NT2/D1 (cell line): ENCODE measurements around the gene SPART.

Experiments
- DNase-seq: peaks from one replicate; pipeline ENCODE4 v3.0.0-alpha.2; 2011; ENCODE audit warnings: low read depth, low spot score
- H3K27me3 ChIP-seq: 2 replicates; pipeline ENCODE4 v1.6.0; 2011; ENCODE audit warnings: mild to moderate bottlenecking; ENCODE audit not compliant: insufficient read length, insufficient read depth
- H3K36me3 ChIP-seq: 2 replicates; pipeline ENCODE4 v1.6.1; 2011; ENCODE audit warnings: mild to moderate bottlenecking, low read length, mixed read lengths; ENCODE audit not compliant: insufficient read depth, insufficient read length
- H3K4me1 ChIP-seq: 2 replicates; pipeline ENCODE4 v1.5.1; 2011; ENCODE audit not compliant: insufficient read depth, insufficient read length
- H3K4me3 ChIP-seq: 2 replicates; pipeline ENCODE4 v1.5.1; 2011; ENCODE audit warnings: low read depth; ENCODE audit not compliant: insufficient read length
- H3K9ac ChIP-seq: 2 replicates; pipeline ENCODE4 v1.6.0; 2011; ENCODE audit warnings: low read depth; ENCODE audit not compliant: insufficient read length
- H3K9me3 ChIP-seq: 2 replicates; pipeline ENCODE4 v1.5.1; 2011; ENCODE audit warnings: mild to moderate bottlenecking, low read length; ENCODE audit not compliant: insufficient read depth
- SUZ12 ChIP-seq: IDR thresholded peaks from 2 replicates; pipeline ENCODE4 v1.6.1; 2011; ENCODE audit not compliant: insufficient read length, insufficient read depth; ENCODE audit errors: extremely low read depth
- YY1 ChIP-seq: IDR thresholded peaks from 2 replicates; pipeline ENCODE4 v1.6.1; 2011; ENCODE audit not compliant: insufficient read length, insufficient read depth
- ZNF274 ChIP-seq: IDR thresholded peaks from 2 replicates; pipeline ENCODE4 v1.6.1; 2011; ENCODE audit warnings: mild to moderate bottlenecking, low read depth, low read length

Gene SPART

GRCh38 chr13:36294096-36294495, 52.1 kb downstream of the SPART start:
- Histone ChIP-seq H3K4me3 (no peak overlapping the region), H3K9ac (no peak overlapping the region), H3K4me1 (no peaks in the 10 kb centered on the region), H3K36me3 (no peaks in the 10 kb centered on the region), H3K27me3 (no peaks in the 10 kb centered on the region), H3K9me3 (peaks cover 50% of the 10 kb centered on the region)
- no peak for DNase-seq
- TF ChIP-seq ZNF274 (no peak), SUZ12 (no peak), YY1 (no peak)

- DNase-seq = no peak
- no peak overlapping the region for H3K4me3 ChIP-seq
- no peak for TF ChIP-seq ZNF274
- TF ChIP-seq YY1 = no peak
- TF ChIP-seq SUZ12 = no peak
- H3K9me3 ChIP-seq = peaks cover 46% of the 10 kb centered on the region
- no peak overlapping the region for H3K9ac ChIP-seq
- H3K36me3 ChIP-seq = no peaks in the 10 kb centered on the region
- H3K27me3 ChIP-seq = no peaks in the 10 kb centered on the region
- no peaks in the 10 kb centered on the region for H3K4me1 ChIP-seq
Observed at GRCh38 chr13:36293497-36293896, 52.7 kb downstream of the SPART start.

- Histone ChIP-seq H3K4me1 (no peaks in the 10 kb centered on the region), H3K27me3 (no peaks in the 10 kb centered on the region), H3K4me3 (no peak overlapping the region), H3K9me3 (peaks cover 45% of the 10 kb centered on the region), H3K36me3 (no peaks in the 10 kb centered on the region), H3K9ac (no peak overlapping the region)
- DNase-seq = no peak
- TF ChIP-seq SUZ12 (no peak), ZNF274 (no peak), YY1 (no peak)
Observed at GRCh38 chr13:36288794-36289391, 57.3 kb downstream of the SPART start.

GRCh38 chr13:36286006-36286405, 60.2 kb downstream of the SPART start:
- TF ChIP-seq ZNF274 (no peak), SUZ12 (no peak), YY1 (no peak)
- H3K9ac ChIP-seq = no peak overlapping the region
- H3K36me3 ChIP-seq = no peaks in the 10 kb centered on the region
- H3K4me3 ChIP-seq = no peak overlapping the region
- H3K27me3 ChIP-seq = no peaks in the 10 kb centered on the region
- no peaks in the 10 kb centered on the region for H3K4me1 ChIP-seq
- H3K9me3 ChIP-seq = peaks cover 39% of the 10 kb centered on the region
- no peak for DNase-seq

- no peaks in the 10 kb centered on the region for H3K4me1 ChIP-seq
- TF ChIP-seq YY1 (no peak), ZNF274 (no peak), SUZ12 (no peak)
- no peak overlapping the region for H3K9ac ChIP-seq
- H3K4me3 ChIP-seq = no peak overlapping the region
- H3K27me3 ChIP-seq = no peaks in the 10 kb centered on the region
- H3K9me3 ChIP-seq = peaks cover 18% of the 10 kb centered on the region
- H3K36me3 ChIP-seq = no peaks in the 10 kb centered on the region
- DNase-seq = no peak
Observed at GRCh38 chr13:36282821-36283432, 63.3 kb downstream of the SPART start.

GRCh38 chr13:36275190-36276002, 70.8 kb downstream of the SPART start:
- Histone ChIP-seq H3K36me3 (no peaks in the 10 kb centered on the region), H3K4me3 (no peak overlapping the region), H3K4me1 (no peaks in the 10 kb centered on the region), H3K9me3 (no peaks in the 10 kb centered on the region), H3K9ac (no peak overlapping the region), H3K27me3 (no peaks in the 10 kb centered on the region)
- peak; percentile 20 for DNase-seq
- TF ChIP-seq SUZ12 (no peak), YY1 (no peak), ZNF274 (no peak)

GRCh38 chr13:36273431-36273830, 72.8 kb downstream of the SPART start:
- no peak overlapping the region for H3K9ac ChIP-seq
- DNase-seq = no peak
- H3K4me3 ChIP-seq = no peak overlapping the region
- no peaks in the 10 kb centered on the region for H3K36me3 ChIP-seq
- no peaks in the 10 kb centered on the region for H3K9me3 ChIP-seq
- H3K27me3 ChIP-seq = no peaks in the 10 kb centered on the region
- no peak for TF ChIP-seq YY1
- no peak for TF ChIP-seq SUZ12
- no peak for TF ChIP-seq ZNF274
- no peaks in the 10 kb centered on the region for H3K4me1 ChIP-seq
